ENCODE results near the gene EGFL8. TPM values are rescaled to one million over a fixed set of nuclear protein-coding genes. Genes with fewer than 3 reads are reported as not detected.
"Not testable (repeated sequence)": the region's sequence is repeated elsewhere in the genome, so short reads cannot be mapped to it uniquely, and the experiment has no call there.

The EGFL8 gene
- polyA plus RNA-seq, 3 donors: 24.9 to 42.0 (median 35.8) TPM

DNA sequence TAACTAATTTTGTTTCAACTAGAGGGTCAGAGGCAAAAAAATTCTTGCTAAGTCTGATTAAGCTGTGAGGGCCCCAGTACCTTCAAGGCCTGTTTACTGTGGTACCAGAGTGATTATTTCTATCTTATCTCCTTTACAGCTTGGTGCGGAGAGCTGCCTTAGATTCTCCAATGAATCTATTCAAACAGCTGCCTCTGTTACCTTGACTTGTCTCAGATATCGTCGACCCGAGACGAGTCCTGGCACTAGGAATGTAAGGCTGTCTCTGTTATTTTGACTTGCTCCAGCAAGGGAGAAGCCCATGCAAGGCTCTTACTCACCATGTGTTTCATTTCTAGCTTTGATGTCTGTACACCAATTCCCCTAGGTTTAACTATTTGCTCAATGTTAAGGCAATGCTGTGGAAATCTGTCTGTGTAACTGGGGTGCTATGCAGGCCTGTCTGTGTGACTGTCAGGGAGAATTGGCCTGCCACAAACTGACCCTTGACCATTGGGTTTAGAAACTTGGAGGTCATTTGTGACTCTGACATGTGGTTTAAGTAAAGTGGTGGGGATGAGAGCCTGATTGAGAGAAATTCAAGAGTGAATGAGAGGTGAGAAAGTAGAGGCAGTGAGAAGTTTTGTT, 23.9 kb upstream of the EGFL8 start:
- no peak for DNase-seq

DNA sequence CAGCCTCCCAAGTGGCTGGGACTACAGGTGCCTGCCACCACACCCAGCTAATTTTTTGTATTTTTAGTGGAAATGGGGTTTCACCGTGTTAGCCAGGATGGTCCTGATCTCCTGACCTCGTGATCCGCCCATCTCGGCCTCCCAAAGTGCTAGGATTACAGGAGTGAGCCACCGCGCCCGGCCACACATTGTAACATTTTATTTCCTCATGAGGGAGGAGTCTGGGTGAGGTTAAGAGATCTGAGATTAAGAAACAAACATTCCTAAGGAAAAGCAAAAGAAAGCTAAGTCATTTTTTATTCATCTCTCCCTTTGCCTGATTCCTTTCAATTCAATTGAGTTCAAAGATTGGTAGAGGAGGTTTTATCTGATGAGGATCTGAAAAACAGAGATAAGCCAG, 20.2 kb upstream of the EGFL8 start:
- not testable (repeated sequence) for DNase-seq

DNA sequence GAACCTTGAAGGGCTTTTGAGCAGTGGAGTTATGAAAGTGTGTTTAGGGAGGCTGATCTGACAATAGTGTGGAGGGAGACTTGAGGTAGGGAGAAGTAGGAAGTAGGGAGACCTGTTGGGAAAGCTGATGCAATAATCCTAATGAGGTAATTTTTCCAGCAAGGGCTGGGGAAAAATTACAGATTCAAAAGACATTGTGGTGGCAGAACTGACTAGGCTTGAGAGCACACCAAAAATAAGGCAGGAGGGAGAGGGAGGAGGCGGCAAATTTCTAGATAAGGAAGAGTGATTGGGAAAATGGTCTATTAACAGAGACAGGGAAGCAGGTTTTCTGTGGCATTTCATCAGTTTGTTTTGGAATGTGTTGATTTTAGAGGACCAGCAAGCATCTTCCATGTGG, 18.1 kb upstream of the EGFL8 start:
- no peak for DNase-seq

DNA sequence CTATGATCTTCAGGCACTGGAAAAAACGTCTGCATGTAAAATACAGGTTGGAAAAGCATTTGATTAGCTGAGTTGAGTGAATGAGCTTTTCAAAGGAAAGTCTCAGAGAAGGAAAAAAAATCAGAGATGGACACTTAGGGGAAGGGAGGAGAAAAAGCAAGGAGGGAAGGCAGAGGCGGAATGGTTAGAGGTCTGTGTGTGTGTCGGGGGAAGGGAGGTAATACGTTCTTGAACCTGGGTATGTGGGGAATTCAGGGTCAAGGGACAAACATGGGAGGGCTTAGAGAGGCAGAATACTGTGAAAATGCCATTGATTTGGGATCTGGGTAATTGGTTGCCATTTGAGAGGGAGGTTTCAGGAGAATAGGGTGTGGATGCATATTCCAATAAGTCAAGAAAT, 17.7 kb upstream of the EGFL8 start:
- DNase-seq: no peak

DNA sequence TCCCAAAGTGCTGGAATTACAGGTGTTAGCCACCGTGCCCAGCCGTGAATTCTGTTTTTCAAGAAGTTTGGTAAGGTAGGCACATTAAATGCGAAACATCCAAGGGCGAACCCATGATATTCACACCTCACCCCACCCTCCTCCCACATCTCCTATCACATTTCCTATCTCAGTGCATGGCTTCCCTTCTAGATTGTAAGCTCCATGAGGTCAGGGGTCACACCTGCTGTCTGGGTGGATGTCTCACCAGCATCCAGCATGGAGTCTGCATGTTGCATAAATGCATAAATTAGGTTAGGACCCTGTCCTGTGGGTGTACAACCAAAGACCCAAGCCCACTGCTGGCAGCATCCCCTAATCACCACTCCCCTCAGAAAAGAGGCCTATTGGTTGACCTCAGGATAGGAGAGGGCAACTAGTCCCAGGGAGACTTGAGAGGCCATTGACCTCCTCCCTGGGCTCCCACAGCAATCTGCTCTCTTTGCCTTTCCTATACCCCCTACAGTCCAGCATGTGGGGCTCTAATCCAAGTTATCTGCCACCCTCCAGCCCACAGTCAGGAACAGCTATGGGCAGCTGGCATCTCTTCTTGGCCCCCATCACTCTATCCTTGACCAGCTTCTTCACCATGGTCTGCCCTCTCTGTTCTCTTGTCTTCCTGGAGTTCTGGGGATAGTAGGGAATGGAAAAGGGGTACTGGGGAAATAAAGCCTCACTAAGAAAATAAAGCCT, 16.8 kb upstream of the EGFL8 start:
- DNase-seq: no peak

DNA sequence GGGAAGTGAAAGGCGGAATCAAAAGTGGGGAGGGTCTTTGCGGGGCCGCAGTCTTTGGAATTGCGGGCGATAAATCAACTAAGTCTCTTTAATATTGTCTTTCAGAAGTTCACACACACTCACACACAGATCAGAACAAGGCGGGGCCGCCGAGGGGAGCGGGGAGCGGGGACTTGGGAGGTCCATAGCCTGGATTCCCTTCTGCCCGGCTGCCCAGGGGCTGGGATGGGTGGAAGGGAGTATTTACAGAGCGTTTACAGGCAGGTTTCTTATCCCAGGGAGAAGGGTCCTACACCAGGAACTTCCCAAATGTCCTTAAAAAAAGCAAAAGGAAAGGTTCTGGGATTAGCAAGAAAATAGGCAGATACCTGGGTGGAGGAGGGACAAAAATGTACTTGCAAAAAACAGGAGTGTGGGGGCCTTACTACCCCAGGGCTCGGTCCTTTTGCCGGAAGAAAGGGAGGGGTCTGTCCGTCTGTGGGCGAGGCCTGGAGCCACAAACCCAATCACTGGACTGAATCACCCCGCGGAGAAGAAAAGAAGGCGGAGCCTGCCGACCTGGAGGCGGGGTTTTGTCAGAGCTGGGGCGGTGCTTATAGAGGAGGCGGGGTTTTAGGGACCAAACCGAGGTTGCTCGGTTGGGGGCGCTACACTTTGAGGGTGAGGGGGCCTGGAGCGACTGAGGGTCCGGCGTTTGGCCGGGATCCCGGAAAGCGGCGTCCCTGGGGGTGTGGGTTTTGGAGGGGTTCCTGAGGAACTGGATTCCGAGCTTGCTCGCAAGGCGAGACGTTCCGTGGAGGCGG, 15.9 kb upstream of the EGFL8 start:
- DNase-seq: peak; percentile 78

DNA sequence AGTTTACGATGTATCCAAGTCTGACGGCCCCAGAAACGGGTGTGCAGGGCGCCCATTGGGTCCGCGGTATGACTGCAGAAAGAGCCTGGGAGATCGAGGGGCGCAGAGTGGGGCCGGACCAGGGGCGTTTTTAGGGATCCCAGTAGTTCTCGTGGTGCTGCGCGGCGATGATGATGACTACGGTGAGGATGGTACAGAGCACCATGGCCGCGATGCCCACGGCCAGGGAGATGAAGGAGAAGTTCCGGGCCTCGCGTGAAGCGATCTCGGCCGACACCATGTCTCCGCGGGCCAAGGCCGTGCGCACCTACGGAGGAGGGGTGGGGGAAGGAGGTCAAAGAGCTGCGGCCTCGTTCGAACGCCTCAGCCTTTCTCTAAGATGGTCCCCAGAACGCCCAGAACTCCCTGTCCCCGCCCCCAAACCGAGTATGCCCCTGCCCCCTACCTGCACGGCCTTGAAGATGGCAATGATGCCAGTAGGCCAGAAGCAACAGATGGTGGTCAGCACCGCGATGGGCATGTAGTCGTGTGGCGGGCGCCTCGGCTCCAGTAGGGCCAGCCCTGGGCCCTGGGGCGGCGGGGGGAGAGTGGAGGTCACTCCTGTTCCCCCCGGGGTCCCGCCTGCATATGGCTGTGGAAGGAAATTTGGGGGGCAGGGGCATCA, 15.2 kb upstream of the EGFL8 start:
- no peak for DNase-seq

DNA sequence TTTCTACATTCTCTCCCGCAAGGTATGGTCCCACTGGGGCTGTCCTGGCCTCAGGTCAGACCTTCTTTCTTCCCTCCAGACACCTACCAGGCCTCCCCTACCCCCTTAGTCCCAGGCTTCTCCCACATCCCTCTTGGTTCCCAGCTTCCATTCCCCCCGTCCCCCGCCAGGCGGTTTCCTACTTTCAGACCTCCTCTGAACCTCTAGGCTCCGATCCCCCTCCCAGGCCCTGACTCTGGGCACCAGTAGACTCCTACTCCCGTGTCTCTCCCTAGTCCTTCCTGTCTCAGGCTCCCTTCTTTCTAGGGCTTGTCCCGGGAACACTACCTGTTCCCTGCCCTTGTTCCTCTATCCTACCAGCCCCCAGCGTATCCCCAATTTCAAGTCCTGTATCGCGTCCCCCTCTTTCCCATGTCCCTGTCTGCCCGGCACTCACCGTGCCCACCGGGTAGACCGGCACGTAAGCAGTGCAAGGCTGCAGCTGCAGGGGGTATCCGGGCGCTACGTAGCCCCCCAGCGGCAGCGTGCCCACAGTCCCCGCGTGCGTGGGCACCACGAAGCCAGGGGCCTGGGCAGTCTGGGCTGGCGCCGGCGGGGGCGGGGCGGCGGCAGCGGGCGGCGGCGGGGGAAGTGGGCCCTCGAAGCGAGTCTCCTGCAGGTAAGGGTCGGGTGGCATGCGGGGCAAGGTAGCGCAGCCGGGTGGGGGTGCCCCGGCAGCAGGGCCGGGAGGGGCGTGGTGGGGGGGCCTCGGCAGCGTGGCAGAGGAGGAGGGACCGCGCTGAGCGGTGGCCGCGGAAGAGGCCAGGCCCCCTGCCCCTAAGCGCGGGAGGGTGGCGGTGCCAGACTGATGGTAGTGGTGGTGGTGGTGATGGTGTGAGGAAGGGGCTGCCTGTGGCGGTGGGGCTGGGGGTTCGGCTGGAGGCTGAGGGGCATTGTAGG, 14.2 kb upstream of the EGFL8 start:
- DNase-seq: no peak

DNA sequence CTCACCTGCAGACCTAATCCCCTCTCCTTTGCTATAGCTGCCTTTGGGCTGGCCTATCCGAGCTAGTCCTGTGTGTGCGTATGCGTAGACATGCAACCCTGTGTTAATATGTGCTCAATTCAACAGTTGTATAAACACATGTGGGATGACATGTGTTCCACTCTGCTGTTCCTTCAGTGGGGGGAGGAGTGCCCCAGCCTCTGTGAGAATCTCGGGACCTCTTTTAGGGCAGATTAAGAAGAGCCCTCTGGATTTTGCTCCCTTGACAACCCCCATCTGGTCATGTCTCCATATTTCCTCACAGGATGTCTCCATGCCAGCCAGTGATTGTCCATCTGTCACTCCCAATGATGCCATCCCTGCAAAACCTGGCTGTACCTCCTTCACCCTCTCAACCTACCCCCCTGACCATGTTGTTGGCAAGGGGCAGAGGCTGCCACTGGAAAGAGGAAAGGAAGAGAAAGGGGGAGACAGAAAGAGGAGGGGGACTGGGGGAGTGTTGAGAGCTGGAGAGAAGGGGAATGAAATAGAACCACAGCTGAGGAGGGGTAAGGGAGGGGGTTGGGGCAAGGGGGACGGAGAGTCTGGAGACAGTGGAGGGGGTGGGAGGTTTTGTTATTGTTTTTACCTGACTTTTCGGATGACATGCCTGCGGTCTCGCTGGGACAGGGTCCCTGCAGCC, 13.1 kb upstream of the EGFL8 start:
- no peak for DNase-seq

DNA sequence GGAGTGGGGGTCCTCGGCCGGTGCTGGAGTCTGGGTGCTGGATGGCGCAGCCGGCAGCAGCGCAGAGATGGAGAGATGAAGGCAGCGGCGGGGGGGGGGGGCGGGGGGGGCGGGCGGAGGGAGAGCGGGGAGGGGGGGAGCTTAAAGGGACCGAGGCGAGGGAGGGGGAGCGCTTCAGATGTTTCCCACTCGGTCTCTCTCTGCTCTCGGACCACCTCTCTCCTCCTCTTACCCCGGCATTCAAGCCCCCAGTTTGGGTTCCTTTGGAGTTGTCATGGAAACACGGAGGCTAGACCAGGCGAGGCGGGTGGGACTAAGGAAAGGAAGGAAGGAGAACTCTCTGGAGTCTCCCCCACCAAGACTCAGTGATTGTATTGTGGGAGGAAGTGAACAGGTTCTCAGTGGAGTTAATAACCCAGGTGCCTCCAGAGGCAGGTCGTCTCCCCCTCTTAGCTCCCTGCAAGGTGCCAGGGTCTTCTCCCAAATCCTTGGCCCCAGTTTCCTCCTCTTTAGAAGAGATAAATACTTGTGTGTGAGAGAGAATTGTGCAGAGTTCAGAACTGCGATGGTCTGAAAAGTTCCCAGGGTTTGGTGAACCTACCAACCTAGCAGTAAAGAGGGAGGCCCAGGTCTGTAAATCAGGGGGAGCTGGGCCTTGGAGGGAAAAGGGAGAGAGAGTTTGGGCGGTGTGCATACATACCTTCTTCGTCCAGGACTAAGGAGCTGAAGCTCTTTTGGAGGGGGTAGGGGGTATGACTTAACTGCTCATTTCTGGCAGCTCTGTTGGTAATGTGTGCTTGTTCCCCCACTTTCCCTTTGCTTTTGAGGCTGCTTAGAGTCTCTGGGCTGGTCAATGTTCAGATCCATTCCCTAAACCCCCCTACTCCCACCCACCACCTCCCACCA, 12.3 kb upstream of the EGFL8 start, which contains the start of gene PRRT1:
PRRT1 (minus strand) TSS at position 77 of the 906 bp plus-strand sequence. CDS start 112 bp downstream, outside the sequence.
- no peak for DNase-seq

DNA sequence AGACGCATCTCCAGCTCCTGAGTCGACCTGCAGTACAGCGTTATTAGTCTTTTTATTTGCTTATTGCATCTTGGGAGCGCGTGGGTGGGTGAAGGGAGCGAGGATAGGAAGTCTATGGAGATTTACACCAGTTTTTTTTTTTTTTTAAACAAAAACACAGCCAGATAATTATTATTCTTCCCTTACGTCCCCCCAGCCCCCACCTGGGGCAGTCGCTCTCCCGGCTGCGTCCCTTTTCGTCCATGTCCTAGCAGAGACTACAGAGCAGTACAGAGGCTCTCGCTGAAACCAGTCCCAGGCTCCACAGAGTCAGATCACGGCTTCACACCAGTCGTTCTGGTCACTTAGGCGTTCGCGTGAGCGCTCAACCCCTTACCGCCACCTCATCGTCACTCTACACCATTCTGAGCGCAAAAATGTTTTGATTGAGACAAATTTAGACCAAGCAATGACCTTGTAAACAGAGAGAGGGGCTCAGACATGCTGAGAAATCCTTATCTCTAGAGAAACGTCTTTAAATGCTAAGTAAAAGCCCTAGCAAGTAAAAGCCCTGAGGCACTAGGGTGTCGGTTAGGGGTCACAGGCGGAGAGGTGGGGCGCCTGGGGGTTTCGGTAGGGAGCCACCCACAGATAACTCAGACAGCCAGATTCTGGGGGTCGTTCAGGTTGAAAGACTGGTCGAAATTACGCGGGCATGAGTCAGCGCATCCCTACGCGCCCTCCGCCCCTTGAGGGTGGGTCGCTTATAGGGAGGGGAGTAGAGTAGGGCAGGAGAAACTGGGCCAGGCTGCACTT, 11.4 kb upstream of the EGFL8 start:
- peak; percentile 48 for DNase-seq

DNA sequence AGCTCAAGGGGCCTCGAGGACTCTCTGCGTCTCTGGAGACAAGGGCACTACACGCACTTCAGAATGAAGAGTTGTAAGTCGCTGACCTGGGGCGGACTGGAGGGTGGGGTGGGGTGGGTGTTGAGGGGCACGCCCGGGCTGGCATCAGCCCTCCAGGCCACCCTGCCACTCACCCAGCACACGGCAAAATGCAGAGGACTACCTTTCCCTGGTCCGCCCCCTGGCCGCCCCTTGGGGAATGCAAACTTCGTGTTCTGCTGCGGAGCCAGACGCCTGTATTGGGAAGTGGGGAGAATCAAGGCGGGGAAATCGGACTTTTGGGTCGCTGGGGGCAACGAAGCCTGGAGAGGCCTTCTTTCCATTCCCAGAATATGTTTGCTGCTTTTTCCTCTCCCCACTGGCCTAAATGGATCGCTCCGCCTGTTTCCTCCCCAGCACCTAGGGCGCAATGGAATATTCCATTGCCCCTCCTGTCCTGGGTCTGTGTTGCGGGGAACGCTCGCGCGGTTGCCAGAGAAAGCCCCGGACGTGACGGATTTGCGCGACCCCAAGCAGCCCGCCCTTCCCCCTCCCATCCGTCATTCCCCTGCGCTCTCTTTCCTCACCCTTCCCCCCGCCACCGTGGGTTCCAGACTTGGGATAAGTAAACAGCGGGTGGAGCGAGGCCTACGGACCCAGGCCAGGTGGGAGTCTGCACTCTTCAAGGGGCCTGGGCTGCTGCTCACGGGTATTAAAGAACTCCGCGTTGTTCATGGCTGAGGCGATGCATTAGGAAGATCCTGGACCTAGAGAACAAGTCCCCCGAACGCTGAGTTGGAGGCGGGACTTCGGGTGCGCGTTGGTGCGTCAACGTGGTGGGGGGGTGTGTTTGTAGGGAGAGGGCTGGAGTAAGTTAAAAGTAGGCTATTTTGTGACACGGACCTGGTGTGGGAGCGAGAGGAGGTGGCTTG, 10.6 kb upstream of the EGFL8 start, which contains the start of gene PPT2:
PPT2 (plus strand) TSS at position 578 of the 950 bp plus-strand sequence. CDS start 454 bp downstream, outside the sequence.
- peak; percentile 96 for DNase-seq

DNA sequence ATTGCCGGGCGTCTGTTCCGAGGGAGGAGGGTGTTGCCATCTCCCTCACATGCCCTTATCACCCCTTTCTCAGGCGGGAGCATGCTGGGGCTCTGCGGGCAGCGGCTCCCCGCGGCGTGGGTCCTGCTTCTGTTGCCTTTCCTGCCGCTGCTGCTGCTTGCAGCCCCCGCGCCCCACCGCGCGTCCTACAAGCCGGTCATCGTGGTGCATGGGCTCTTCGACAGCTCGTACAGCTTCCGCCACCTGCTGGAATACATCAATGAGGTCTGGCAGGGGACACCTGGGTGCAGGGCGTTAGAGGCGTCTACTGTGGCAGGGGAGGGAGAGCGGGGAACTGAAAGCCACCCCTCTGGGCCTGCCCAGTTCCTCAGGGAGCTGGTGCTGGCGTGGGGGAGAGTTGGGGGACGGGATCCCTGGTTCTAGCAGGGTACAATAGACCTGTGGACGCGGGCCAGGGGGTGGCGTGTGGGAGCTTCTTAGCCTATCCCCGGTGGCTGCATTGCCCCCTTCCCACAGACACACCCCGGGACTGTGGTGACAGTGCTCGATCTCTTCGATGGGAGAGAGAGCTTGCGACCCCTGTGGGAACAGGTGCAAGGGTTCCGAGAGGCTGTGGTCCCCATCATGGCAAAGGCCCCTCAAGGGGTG, 9.8 kb upstream of the EGFL8 start:
- peak; percentile 84 for DNase-seq

DNA sequence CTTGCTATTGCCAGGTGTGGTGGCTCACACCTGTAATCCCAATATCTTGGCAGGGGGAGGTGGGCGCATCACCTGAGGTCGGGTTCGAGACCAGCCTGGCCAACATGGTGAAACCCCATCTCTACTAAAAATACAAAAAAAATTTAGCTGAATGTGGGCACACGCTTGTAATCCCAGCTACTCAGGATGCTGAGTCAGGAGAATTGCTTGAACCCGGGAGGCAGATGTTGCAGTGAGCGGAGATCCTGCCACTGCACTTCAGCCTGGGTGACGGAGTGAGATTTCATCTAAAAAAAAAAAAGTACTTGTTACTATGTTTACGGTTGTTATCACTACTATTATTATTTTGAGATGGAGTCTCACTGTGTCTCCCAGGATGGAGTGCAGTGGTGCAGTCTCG, 7.5 kb upstream of the EGFL8 start:
- no peak for DNase-seq

DNA sequence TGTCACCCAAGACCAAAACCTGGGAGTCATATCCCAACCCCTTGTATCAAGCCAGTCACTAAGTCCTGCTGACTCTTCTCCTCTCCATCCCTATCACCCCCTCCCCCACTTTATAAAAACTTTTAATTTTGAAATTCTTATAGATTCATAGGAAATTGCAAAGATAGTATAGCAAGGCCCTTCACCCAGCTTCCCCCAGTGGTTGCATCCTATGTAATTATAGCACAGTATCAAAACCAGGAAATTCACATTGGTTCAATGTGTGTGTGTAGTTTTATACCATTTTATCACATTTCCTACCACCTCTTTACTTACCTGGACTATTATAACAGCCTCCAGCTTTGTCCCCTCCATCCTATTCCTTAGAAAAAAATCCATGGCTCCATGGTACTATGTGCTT, 6.3 kb upstream of the EGFL8 start:
- DNase-seq: no peak

DNA sequence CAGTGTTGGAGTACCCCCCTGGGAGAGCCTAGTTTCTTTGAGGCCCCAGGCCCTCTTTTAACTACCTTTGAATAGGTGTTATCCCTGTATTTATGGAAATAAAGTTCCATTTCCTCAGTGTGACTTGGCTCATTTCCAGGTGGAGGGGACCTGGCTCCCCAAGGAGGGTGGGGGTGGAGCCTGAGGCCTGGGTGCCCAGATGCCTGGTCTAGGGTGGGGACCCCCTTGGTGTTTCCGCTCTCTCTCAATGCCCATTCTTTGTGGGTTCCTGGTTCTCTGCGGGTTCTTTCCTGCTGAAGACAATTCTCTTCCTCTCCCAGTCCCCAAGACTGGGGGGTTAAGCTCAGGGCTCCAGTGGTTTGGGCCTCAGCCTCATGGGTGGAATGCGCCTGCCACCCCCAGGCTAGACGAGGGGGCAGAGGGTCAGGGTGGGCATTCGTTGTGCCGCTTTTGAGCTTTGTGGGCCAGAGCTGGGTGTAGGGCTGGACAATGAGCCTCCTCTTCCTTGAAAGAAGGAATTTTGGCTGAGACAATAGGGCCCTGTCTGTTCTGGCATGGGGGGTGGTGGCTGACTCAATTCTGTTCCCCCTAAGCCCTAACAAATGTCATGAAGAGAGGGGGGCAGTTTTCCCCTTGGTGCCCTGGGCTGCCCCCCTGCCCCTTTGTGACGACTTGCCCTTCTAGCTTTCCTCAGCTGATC, 686 bp upstream of the EGFL8 start:
- DNase-seq: no peak

All from renal pelvis (tissue), 4 donors.